Common myeloid progenitor, CD34-positive (primary cell): ENCODE measurements around the gene NEURL2.
A peak's percentile ranks its signal among the peaks of the same experiment; 100 is the strongest.
"Not testable (repeated sequence)": the region's sequence is repeated elsewhere in the genome, so short reads cannot be mapped to it uniquely, and the experiment has no call there.

ENCODE experiments used
- CTCF ChIA-PET: fragments of 350-600 bp; sonication (Branson Sonifier 250); formaldehyde crosslinking; loops from one replicate; lab custom pipeline; 2021; ENCODE audit warnings: antibody characterized with exemption; lab: Charles Lee
- POLR2A ChIA-PET: fragments of 350-600 bp; sonication (Branson Sonifier 250); formaldehyde crosslinking; loops from one replicate; lab custom pipeline; 2021; ENCODE audit warnings: antibody characterized with exemption; lab: Charles Lee
- DNase-seq, 3 donors: peaks; one replicate each; pipeline versions ENCODE4 v3.0.0 to v3.0.0-alpha.2; 2013
- H3K27ac ChIP-seq, 2 experiments: 1 replicate in 1 of 2; 2 replicates in 1 of 2; pipeline ENCODE4 v1.7.0; 2013; ENCODE audit warnings: inconsistent platforms in 2 of 2, low read length in 2 of 2, mild to moderate bottlenecking in 2 of 2, low read depth in 1 of 2, moderate library complexity in 1 of 2; ENCODE audit not compliant: severe bottlenecking in 2 of 2, insufficient read depth in 1 of 2, poor library complexity in 1 of 2
- H3K27me3 ChIP-seq, 5 experiments: replicated peaks in 2 of 5; 1 replicate in 3 of 5; 2 replicates in 2 of 5; pipeline versions ENCODE4 v1.6.1 to v1.7.0; 2013; ENCODE audit warnings: low read length in 4 of 5, mild to moderate bottlenecking in 2 of 5, moderate library complexity in 2 of 5, inconsistent platforms in 1 of 5; ENCODE audit not compliant: insufficient read depth in 5 of 5, control insufficient read depth in 4 of 5
- H3K36me3 ChIP-seq, 4 experiments: 1 replicate in 2 of 4; 2 replicates in 2 of 4; pipeline versions ENCODE4 v1.6.1 to v1.7.0; 2013; ENCODE audit warnings: low read length in 3 of 4, control low read depth in 1 of 4, mild to moderate bottlenecking in 1 of 4; ENCODE audit not compliant: control insufficient read depth in 4 of 4, insufficient read depth in 4 of 4
- H3K4me1 ChIP-seq, 4 experiments: 1 replicate in 3 of 4; 2 replicates in 1 of 4; pipeline versions ENCODE4 v1.6.1 to v1.7.1; 2013; ENCODE audit warnings: low read length in 3 of 4, mild to moderate bottlenecking in 3 of 4, control low read depth in 1 of 4, inconsistent platforms in 1 of 4, moderate library complexity in 1 of 4; ENCODE audit not compliant: control insufficient read depth in 4 of 4, insufficient read depth in 4 of 4; ENCODE audit errors: control extremely low read depth in 1 of 4
- H3K4me3 ChIP-seq, 7 experiments: 1 replicate in 4 of 7; 2 replicates in 3 of 7; pipeline versions ENCODE4 v1.5.1 to v1.7.0; 2013; ENCODE audit warnings: mild to moderate bottlenecking in 7 of 7, low read length in 6 of 7, moderate library complexity in 6 of 7, inconsistent platforms in 2 of 7, low read depth in 2 of 7, control low read depth in 1 of 7; ENCODE audit not compliant: insufficient read depth in 4 of 7, control insufficient read depth in 1 of 7; ENCODE audit errors: extremely low read depth in 1 of 7
- H3K9me3 ChIP-seq, 5 experiments: 1 replicate in 4 of 5; 2 replicates in 1 of 5; pipeline versions ENCODE4 v1.6.1 to v1.7.1; 2013; ENCODE audit warnings: low read length in 4 of 5, mild to moderate bottlenecking in 2 of 5, inconsistent platforms in 1 of 5, low read depth in 1 of 5, moderate library complexity in 1 of 5; ENCODE audit not compliant: control insufficient read depth in 4 of 5, insufficient read depth in 2 of 5; ENCODE audit errors: control extremely low read depth in 1 of 5
- WGBS: methylation state at CpG from one replicate; pipeline ENCODE4 v1.1.5; 2013; ENCODE audit not compliant: insufficient coverage; 5-methylcytosine and 5-hydroxymethylcytosine counted together

Gene NEURL2

DNA sequence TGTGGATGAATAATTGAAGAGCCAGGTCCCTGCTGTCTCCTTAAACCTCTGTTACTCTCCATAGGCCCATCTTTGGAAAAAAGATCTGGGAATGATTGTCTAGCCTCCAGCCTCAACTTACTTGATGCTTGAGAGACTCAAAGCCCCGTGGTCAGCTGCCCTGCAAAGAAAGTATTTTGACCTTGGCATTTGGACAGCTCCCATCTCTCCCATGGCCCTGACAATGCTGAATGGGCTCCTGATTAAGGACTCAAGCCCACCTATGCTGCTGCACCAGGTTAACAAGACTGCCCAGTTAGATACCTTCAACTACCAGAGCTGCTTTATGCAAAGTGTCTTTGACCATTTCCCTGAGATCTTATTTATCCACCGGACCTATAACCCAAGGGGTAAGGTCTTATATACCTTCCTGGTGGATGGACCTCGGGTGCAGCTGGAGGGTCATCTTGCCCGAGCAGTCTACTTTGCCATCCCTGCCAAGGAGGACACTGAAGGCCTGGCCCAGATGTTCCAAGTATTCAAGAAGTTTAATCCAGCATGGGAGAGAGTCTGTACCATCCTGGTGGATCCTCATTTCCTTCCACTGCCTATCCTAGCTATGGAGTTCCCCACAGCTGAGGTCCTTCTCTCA is 8.4 kb downstream of the NEURL2 start:
- 100% methylated on average over 4 of the region's 4 CpGs for WGBS
- ChIA-PET POLR2A (interaction anchor here (1.0 to 2.4 kb wide), 4 partner anchors 8 to 52 kb away, joined by 3 to 12 read pairs (median 6); partner anchors contain the start of genes CTSA, NEURL2 and PCIF1), CTCF (interaction anchor here (1.4 to 3.4 kb wide), 5 partner anchors 9 to 88 kb away, joined by 3 to 30 read pairs (median 4); partner anchors contain the start of genes CTSA and NEURL2)
- H3K27ac ChIP-seq, result no peak overlapping the region
- H3K4me1 ChIP-seq, result peaks cover 9 to 47% (median 38%) of the 10 kb centered on the region in 4 experiments
- H3K9me3 ChIP-seq, result no peaks in the 10 kb centered on the region
- H3K36me3 ChIP-seq, result peaks cover 5 to 52% (median 39%) of the 10 kb centered on the region in 4 experiments
- H3K27me3 ChIP-seq, result no peaks in the 10 kb centered on the region
- no peak overlapping the region for H3K4me3 ChIP-seq
- no peak for DNase-seq

DNA sequence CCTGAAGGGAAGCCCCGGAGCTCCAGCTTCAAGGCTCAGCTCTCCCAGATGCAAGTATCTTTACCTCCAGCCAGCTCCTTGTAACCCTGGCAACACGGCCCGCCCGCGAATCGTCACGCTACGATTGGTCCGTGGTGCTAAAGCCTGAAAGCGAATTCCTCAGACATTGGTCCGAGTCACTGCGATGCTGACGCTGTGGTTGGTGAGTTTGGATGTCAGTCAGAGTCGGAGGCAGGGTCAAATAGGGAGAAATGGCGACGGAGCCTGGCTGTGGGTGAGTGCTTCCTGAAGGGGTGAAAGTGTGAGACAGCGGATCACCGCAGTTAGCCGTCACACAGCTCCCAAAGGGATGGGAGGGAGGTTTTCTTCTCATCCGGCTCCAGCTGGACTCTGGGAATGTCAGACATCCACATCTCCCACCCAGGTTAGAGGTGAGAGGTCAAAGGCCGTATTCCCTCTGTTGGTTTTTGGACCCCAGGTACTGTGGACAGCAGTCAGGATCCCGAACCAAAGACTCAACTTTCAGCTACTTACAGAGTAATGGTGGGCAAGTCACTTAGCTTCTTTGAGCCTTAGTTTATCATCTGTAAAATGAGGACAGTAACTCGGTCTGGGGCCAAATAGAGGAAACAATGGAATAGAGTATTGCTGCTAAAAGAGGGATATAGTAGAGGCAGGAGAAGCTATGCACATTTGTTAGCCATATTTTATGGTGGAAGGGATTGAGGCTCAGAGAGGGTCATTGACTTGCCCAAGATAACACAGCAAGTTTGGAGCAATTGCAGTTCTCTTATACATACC is 9.8 kb downstream of the NEURL2 start, which contains the start of gene ZSWIM1:
Gene ZSWIM1, plus strand, starts transcription at position 240 of the 801 bp plus-strand sequence. CDS start 1,366 bp downstream, outside the sequence.
- DNase-seq, result peak; percentile 98 to 99 (median 98)
- peak within 1 kb of the TSS; percentile 37 to 91 (median 79) for H3K4me3 ChIP-seq
- peaks cover 5 to 49% (median 38%) of the 10 kb centered on the region in 4 experiments for H3K36me3 ChIP-seq
- no peaks in the 10 kb centered on the region for H3K27me3 ChIP-seq
- ChIA-PET POLR2A (interaction anchor here (1.1 to 2.4 kb wide), 3 partner anchors 9 to 53 kb away, joined by 3 to 12 read pairs (median 10); partner anchors contain the start of genes CTSA, NEURL2 and PCIF1), CTCF (interaction anchor here (0.7 to 3.4 kb wide), 10 partner anchors 8 to 102 kb away, joined by 3 to 30 read pairs (median 4); partner anchors contain the start of genes CTSA and NEURL2)
- peak within 1 kb of the TSS; percentile 90 to 92 for H3K27ac ChIP-seq
- no peaks in the 10 kb centered on the region for H3K9me3 ChIP-seq
- 0% methylated on average over 19 of the region's 23 CpGs for WGBS
- H3K4me1 ChIP-seq, result peaks cover 9 to 42% (median 35%) of the 10 kb centered on the region in 4 experiments

DNA sequence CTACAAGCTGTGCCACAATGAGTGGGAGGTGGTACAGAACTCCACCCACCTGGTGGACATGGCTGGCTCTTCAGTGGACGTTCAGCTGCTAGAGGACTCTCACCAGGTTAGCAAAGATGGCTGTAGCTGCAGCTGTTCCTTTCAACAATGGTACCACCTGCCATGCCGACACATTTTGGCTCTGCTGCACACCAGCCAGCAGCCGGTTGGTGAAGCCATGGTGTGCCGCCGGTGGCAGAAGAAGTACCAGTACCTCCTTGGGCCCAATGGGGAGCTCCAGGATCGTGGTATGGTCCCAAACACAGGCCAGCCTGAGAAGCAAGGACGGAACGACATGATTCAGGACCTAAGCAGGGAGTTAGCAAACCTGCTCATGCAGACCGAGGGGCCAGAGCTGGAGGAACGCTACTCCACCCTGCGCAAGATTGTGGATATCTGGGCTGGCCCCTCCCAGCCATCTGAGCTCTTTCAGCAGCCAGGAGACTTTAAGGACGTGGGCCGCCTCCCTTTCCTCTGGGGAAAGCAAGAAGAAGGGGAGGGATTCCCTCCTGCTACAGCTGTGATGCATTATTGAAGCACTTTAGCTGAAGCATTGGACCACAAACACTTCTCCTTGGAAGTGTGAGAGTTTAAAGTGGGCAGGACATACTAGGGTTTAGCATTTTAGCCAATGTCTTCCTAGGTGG is 12.8 kb downstream of the NEURL2 start:
- 97% methylated on average over 13 of the region's 13 CpGs for WGBS
- no peaks in the 10 kb centered on the region for H3K27me3 ChIP-seq
- DNase-seq, result no peak
- ChIA-PET POLR2A (no interaction called here), CTCF (no interaction called here)
- H3K4me3 ChIP-seq, result no peak overlapping the region
- no peak overlapping the region for H3K27ac ChIP-seq
- peaks cover 5 to 17% (median 13%) of the 10 kb centered on the region in 4 experiments for H3K4me1 ChIP-seq
- H3K36me3 ChIP-seq, result peaks cover 0 to 35% (median 26%) of the 10 kb centered on the region in 4 experiments
- H3K9me3 ChIP-seq, result no peaks in the 10 kb centered on the region

DNA sequence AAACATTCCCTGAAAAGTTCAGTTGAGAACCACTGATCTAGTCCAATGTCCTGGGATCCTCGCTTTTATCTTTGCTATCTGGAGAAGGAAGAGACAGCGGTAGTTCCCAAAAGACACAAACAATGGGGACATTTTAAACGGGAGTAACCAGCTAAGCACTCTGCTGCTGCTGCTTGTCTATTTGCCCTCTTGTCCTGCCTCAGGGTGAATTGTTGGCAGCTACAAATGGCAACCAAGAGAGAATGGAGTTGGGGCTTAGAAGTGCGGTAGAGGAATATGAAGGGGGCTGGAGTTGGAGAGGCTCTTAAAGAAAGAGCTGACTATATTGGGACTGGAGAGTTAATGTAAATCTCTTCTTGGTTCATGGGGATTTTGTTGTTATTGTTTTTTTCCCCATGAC is 16.4 kb downstream of the NEURL2 start:
- Histone ChIP-seq H3K4me3 (no peak overlapping the region), H3K4me1 (no peaks in the 10 kb centered on the region), H3K9me3 (no peaks in the 10 kb centered on the region), H3K27ac (no peak overlapping the region), H3K36me3 (peaks cover under 1 to 29% (median 21%) of the 10 kb centered on the region in 4 experiments), H3K27me3 (no peaks in the 10 kb centered on the region)
- CTCF ChIA-PET, result interaction anchor here (0.6 to 0.7 kb wide), 2 partner anchors 16 to 95 kb away, joined by 3 read pairs; partner anchors contain the start of genes CTSA and NEURL2
- POLR2A ChIA-PET, result no interaction called here
- DNase-seq, result no peak
- 93% methylated on average over 3 of the region's 4 CpGs for WGBS

DNA sequence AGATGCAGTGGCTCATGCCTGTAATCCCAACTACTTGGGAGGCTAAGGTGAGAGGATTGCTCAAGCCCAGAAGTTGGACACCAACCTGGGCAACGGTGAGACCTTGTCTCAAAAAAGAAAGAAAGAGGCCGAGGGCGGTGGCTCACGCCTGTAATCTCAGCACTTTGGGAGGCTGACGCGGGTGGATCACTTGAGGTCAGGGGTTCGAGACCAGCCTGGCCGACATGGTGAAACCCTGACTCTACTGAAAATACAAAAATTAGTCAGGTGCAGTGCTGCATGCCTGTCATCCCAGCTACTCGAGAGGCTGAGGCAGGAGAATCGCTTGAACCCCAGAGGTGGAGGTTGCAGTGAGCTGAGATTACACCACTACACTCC is 16.9 kb downstream of the NEURL2 start:
- H3K4me3 ChIP-seq, DNase-seq, H3K9me3 ChIP-seq, H3K27me3 ChIP-seq, H3K27ac ChIP-seq, H3K4me1 ChIP-seq, POLR2A ChIA-PET: not testable (repeated sequence)
- CTCF ChIA-PET, result interaction anchor here (0.6 to 1.4 kb wide), 3 partner anchors 8 to 95 kb away, joined by 3 to 4 read pairs (median 4); partner anchors contain the start of gene NEURL2
- 97% methylated on average over 10 of the region's 10 CpGs for WGBS
- H3K36me3 ChIP-seq, result peaks cover 2 to 27% (median 21%) of the 10 kb centered on the region in 4 experiments

DNA sequence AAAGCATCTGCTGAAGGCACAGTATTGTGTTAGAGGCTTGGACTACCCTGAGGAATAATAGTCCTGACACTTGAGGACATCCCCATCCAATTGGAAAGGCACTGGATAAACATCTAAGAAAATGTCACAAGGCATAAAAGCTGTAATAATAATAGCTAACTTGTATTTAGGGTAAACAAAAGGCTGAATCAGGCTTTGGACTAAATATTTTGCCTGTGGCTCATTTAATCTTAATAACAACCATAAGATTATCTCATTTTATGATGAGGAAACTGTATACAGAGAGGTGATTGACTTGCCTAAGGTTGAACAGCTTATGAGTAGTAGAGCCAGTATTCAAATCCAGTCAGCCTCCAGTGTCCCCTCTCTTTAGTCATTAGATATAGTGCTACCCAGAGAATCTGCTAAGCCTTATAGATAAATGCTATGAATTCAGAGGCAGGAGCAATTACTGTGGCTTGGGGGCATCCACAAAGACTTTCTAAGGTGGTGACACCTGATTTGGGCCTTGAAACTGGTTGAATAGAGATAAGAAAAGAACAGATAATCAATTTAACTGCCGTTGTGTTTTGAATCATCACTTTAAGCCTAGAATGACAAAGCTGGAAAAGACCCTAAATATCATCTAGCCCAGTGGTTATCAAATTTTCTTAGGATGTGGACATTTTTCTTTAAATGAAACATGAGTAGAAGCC is 17.5 kb downstream of the NEURL2 start:
- Histone ChIP-seq H3K4me3 (no peak overlapping the region), H3K27me3 (no peaks in the 10 kb centered on the region), H3K27ac (no peak overlapping the region), H3K4me1 (no peaks in the 10 kb centered on the region), H3K36me3 (peaks cover 2 to 24% (median 18%) of the 10 kb centered on the region in 4 experiments), H3K9me3 (no peaks in the 10 kb centered on the region)
- ChIA-PET POLR2A (no interaction called here), CTCF (interaction anchor here (0.9 to 1.4 kb wide), 2 partner anchors 9 to 17 kb away, joined by 4 read pairs; partner anchors contain the start of gene NEURL2)
- DNase-seq, result no peak
- 100% methylated on average over 1 of the region's 1 CpG for WGBS
